PFSK-1 (cell line): ENCODE measurements around the gene RWDD3.

Experiments
- FOXP2 ChIP-seq: optimal IDR thresholded peaks from 2 replicates; pipeline ENCODE3; 2011; ENCODE audit warnings: borderline replicate concordance, control low read depth, inconsistent platforms; ENCODE audit not compliant: insufficient read depth; ENCODE audit errors: extremely low read length, extremely low read depth
- POLR2AphosphoS5 ChIP-seq: IDR thresholded peaks from 2 replicates; pipeline ENCODE4 v1.6.1; 2012; ENCODE audit warnings: low read depth, mild to moderate bottlenecking, control low read depth, low read length, moderate library complexity
- REST ChIP-seq, 2 experiments: IDR thresholded peaks; 2 replicates each; pipeline versions ENCODE4 v1.6.1 to v1.8.0; 2011 to 2012; ENCODE audit warnings: low read depth in 2 of 2, low read length in 2 of 2, control low read depth in 1 of 2, inconsistent platforms in 1 of 2, mild to moderate bottlenecking in 1 of 2, moderate library complexity in 1 of 2; ENCODE audit not compliant: insufficient read depth in 1 of 2
- SIN3A ChIP-seq: IDR thresholded peaks from 2 replicates; pipeline ENCODE4 v1.6.1; 2012; ENCODE audit warnings: mild to moderate bottlenecking, low read length, moderate library complexity, borderline replicate concordance; ENCODE audit not compliant: insufficient read depth
- TAF1 ChIP-seq: IDR thresholded peaks from 2 replicates; pipeline ENCODE4 v1.6.1; 2012; ENCODE audit warnings: low read length, control low read depth, borderline replicate concordance; ENCODE audit not compliant: insufficient read depth

The RWDD3 gene

GRCh38 chr1:95263450-95263849 is 29.4 kb downstream of the RWDD3 start:
- TF ChIP-seq POLR2AphosphoS5 = no peak
- TF ChIP-seq SIN3A = no peak
- TF ChIP-seq TAF1 = no peak
- TF ChIP-seq FOXP2 = no peak
- no peak for TF ChIP-seq REST (IDR thresholded peaks at IDR 0.05; ENCODE audit: insufficient read depth in 1 of 2, low read depth in 2 of 2, low read length in 2 of 2)

GRCh38 chr1:95265106-95265505 is 31.1 kb downstream of the RWDD3 start:
- TF ChIP-seq SIN3A = no peak
- TF ChIP-seq REST (IDR thresholded peaks at IDR 0.05; ENCODE audit: insufficient read depth in 1 of 2, low read depth in 2 of 2, low read length in 2 of 2) = no peak
- no peak for TF ChIP-seq FOXP2
- no peak for TF ChIP-seq POLR2AphosphoS5
- no peak for TF ChIP-seq TAF1

GRCh38 chr1:95276429-95276828 is 42.4 kb downstream of the RWDD3 start:
- TF ChIP-seq POLR2AphosphoS5 (no peak), SIN3A (no peak), TAF1 (no peak), REST (IDR thresholded peaks at IDR 0.05; ENCODE audit: insufficient read depth in 1 of 2, low read depth in 2 of 2, low read length in 2 of 2) (no peak), FOXP2 (no peak)

GRCh38 chr1:95278173-95279006 is 44.4 kb downstream of the RWDD3 start:
- TF ChIP-seq REST (IDR thresholded peaks at IDR 0.05; ENCODE audit: insufficient read depth in 1 of 2, low read depth in 2 of 2, low read length in 2 of 2) (no peak), FOXP2 (no peak), POLR2AphosphoS5 (no peak), TAF1 (no peak), SIN3A (no peak)
